SH-SY5Y (cell line): ENCODE data around the gene ARHGEF6.

Experiments used
- GATA2 ChIP-seq: IDR thresholded peaks from 2 replicates; pipeline ENCODE4 v1.6.1; 2011; ENCODE audit warnings: mild to moderate bottlenecking, low read depth, low read length
- GATA3 ChIP-seq: IDR thresholded peaks from 2 replicates; pipeline ENCODE4 v1.6.1; 2011; ENCODE audit warnings: low read depth, mild to moderate bottlenecking, low read length, moderate library complexity

- TF ChIP-seq GATA2 (no peak), GATA3 (no peak)
Observed at GRCh38 chrX:136662104-136662503, 118.6 kb downstream of the ARHGEF6 start.
